ENCODE data around the gene DNA2.

- TF ChIP-seq, protein P1, sequence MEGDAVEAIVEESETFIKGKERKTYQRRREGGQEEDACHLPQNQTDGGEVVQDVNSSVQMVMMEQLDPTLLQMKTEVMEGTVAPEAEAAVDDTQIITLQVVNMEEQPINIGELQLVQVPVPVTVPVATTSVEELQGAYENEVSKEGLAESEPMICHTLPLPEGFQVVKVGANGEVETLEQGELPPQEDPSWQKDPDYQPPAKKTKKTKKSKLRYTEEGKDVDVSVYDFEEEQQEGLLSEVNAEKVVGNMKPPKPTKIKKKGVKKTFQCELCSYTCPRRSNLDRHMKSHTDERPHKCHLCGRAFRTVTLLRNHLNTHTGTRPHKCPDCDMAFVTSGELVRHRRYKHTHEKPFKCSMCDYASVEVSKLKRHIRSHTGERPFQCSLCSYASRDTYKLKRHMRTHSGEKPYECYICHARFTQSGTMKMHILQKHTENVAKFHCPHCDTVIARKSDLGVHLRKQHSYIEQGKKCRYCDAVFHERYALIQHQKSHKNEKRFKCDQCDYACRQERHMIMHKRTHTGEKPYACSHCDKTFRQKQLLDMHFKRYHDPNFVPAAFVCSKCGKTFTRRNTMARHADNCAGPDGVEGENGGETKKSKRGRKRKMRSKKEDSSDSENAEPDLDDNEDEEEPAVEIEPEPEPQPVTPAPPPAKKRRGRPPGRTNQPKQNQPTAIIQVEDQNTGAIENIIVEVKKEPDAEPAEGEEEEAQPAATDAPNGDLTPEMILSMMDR (IDR thresholded peaks at IDR 0.05) = no peak
- no peak for TF ChIP-seq RCOR1 (IDR thresholded peaks at IDR 0.05; ENCODE audit: low read length)
- TF ChIP-seq EZH2phosphoT487 (IDR thresholded peaks at IDR 0.05; ENCODE audit: borderline replicate concordance, low read depth) = no peak
- no peak for TF ChIP-seq EP300 (IDR thresholded peaks at IDR 0.05; ENCODE audit: borderline replicate concordance in 1 of 2, low read depth in 1 of 2, low read length in 1 of 2)
- TF ChIP-seq POLR2AphosphoS5 (IDR thresholded peaks at IDR 0.05; ENCODE audit: low read depth, low read length) = no peak
- TF ChIP-seq USF2 (IDR thresholded peaks at IDR 0.05; ENCODE audit: borderline replicate concordance, low read depth, low read length) = no peak
- no peak for TF ChIP-seq ELF1 (IDR thresholded peaks at IDR 0.05)
- no peak for TF ChIP-seq SIN3A (IDR thresholded peaks at IDR 0.05; ENCODE audit: borderline replicate concordance, low read depth, low read length)
- no peak for TF ChIP-seq NRF1 (IDR thresholded peaks at IDR 0.05; ENCODE audit: low read depth, low read length)
- no peak for TF ChIP-seq TAF1 (IDR thresholded peaks at IDR 0.05; ENCODE audit: borderline replicate concordance, low read depth, low read length)
- no peak for TF ChIP-seq REST (IDR thresholded peaks at IDR 0.05; ENCODE audit: low read depth, low read length)
- no peak for TF ChIP-seq TCF12 (IDR thresholded peaks at IDR 0.05)
- TF ChIP-seq SMC3 (IDR thresholded peaks at IDR 0.05; ENCODE audit: low read depth, low read length) = no peak
These were observed 52.4 kb downstream of the DNA2 start for GRCh38 chr10:68419376-68419775.
